GM12878 (cell line): ENCODE results near the gene PTPRD. TPM values are rescaled to one million over a fixed set of nuclear protein-coding genes. Genes with fewer than 3 reads are reported as not detected.

Experiments used
- IKZF2 ChIP-seq, 2 experiments: fragments of 450-650 bp; IDR thresholded peaks; 2 replicates each; pipeline ENCODE4 v1.6.1; 2017; ENCODE audit warnings: mild to moderate bottlenecking in 2 of 2, moderate library complexity in 2 of 2
- JUND ChIP-seq: IDR thresholded peaks from 2 replicates; pipeline ENCODE4 v1.6.1; 2012; ENCODE audit warnings: low read depth, mild to moderate bottlenecking, low read length, improper control_type of control experiment, moderate library complexity
- MTA2 ChIP-seq: fragments of 450-650 bp; IDR thresholded peaks from 2 replicates; pipeline ENCODE4 v1.6.1; 2016; ENCODE audit warnings: low read depth, mild to moderate bottlenecking, moderate library complexity
- RCOR1 ChIP-seq: conservative IDR thresholded peaks from 2 replicates; pipeline ENCODE4 v1.6.1; 2012; ENCODE audit warnings: low read depth, low read length, improper control_type of control experiment
- SPI1 ChIP-seq: IDR thresholded peaks from 2 replicates; pipeline ENCODE4 v1.6.1; 2011; ENCODE audit warnings: low read depth, mild to moderate bottlenecking, low read length, moderate library complexity, borderline replicate concordance; ENCODE audit not compliant: insufficient read depth
- polyA plus RNA-seq, 11 experiments: library from polyadenylated mRNA; depleted of rRNA in 4 of 11; unstranded in 6 of 11; stranded (reverse) in 5 of 11; fragments of >200 nt; fragmentation: Nextera tagmentation in 4 of 11; fragmentation: Illumina TruSeq in 1 of 11; extraction: Ambion mirVana in 4 of 11; extraction: Trizol in 1 of 11; gene quantifications; 1 replicate in 1 of 11; 2 replicates in 10 of 11; pipeline versions ENCODE4 v1.2.1 to v1.2.3, GENCODE V29; 2011 to 2016; ENCODE audit warnings: inconsistent platforms in 2 of 11, missing spikeins in 2 of 11, low read depth in 1 of 11
- total RNA-seq, 4 experiments: library from RNA; depleted of rRNA in 3 of 4; stranded (reverse); fragments of >200 nt in 3 of 4; fragmentation: Illumina TruSeq in 1 of 4; extraction: Trizol in 1 of 4; gene quantifications; 2 replicates each; pipeline versions ENCODE4 v1.2.1 to v1.2.3, GENCODE V29; 2013 to 2021
- TF ChIP-seq, protein P1 (sequence below): fragments of 450-650 bp; formaldehyde crosslinking; IDR thresholded peaks from 2 replicates; pipeline ENCODE4 v1.4.0; 2020; ENCODE audit warnings: mild to moderate bottlenecking, moderate library complexity
- TF ChIP-seq, protein P2 (sequence below): IDR thresholded peaks from 2 replicates; pipeline ENCODE4 v1.6.1; 2012; ENCODE audit warnings: low read depth, low read length, improper control_type of control experiment
- TF ChIP-seq, protein P3 (sequence below): IDR thresholded peaks from 2 replicates; pipeline ENCODE4 v1.6.1; 2012; ENCODE audit warnings: improper control_type of control experiment, low read depth, low read length; ENCODE audit not compliant: insufficient replicate concordance
- TF ChIP-seq, protein P4 (sequence below): fragments of 450-650 bp; IDR thresholded peaks from 2 replicates; pipeline ENCODE4 v1.6.1; 2016; ENCODE audit warnings: mild to moderate bottlenecking
- TF ChIP-seq, protein P5 (sequence below): IDR thresholded peaks from 2 replicates; pipeline ENCODE4 v1.6.1; 2011; ENCODE audit warnings: low read depth, mild to moderate bottlenecking, low read length, moderate library complexity, borderline replicate concordance; ENCODE audit errors: extremely low read depth

The PTPRD gene
- total and polyA plus RNA-seq, 10 of the 15 experiments (the other 5 are each of a cell fraction or from before 2014, with no cell fraction given), result under 0.01 to 0.05 (median 0.01) TPM; not detected in 7

DNA sequence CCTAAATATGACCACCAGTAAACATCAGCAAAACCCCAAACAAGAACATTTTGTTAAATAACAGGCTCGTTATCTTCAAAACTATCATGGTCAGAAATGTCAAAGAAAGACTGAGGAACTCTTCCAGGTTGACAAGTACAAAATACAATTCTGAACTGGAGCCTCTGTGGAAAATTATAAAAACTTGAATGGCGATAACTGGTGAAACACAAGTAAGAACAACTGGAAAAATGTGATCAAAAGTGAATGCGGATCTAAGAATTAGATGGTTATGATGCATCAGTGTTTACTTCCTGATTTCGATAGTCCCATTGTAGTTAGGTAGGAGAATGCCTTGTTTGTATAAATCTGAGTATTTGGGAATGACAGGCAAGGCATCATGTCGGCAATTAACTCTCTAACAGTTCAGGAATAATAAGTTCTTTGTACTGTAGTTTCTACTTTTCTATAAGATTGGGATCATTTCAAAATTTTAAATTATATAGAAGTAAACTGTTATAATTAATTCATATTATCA is 2073.1 kb downstream of the PTPRD start (continued):
- TF ChIP-seq, protein P1, sequence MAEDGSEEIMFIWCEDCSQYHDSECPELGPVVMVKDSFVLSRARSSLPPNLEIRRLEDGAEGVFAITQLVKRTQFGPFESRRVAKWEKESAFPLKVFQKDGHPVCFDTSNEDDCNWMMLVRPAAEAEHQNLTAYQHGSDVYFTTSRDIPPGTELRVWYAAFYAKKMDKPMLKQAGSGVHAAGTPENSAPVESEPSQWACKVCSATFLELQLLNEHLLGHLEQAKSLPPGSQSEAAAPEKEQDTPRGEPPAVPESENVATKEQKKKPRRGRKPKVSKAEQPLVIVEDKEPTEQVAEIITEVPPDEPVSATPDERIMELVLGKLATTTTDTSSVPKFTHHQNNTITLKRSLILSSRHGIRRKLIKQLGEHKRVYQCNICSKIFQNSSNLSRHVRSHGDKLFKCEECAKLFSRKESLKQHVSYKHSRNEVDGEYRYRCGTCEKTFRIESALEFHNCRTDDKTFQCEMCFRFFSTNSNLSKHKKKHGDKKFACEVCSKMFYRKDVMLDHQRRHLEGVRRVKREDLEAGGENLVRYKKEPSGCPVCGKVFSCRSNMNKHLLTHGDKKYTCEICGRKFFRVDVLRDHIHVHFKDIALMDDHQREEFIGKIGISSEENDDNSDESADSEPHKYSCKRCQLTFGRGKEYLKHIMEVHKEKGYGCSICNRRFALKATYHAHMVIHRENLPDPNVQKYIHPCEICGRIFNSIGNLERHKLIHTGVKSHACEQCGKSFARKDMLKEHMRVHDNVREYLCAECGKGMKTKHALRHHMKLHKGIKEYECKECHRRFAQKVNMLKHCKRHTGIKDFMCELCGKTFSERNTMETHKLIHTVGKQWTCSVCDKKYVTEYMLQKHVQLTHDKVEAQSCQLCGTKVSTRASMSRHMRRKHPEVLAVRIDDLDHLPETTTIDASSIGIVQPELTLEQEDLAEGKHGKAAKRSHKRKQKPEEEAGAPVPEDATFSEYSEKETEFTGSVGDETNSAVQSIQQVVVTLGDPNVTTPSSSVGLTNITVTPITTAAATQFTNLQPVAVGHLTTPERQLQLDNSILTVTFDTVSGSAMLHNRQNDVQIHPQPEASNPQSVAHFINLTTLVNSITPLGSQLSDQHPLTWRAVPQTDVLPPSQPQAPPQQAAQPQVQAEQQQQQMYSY (CRISPR knock-in tag), result no peak
- TF ChIP-seq SPI1 (no peak), IKZF2 (IDR thresholded peaks at IDR 0.05) (no peak), MTA2 (no peak), RCOR1 (no peak), JUND (no peak)
- TF ChIP-seq, protein P2, sequence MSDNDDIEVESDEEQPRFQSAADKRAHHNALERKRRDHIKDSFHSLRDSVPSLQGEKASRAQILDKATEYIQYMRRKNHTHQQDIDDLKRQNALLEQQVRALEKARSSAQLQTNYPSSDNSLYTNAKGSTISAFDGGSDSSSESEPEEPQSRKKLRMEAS, result no peak
- TF ChIP-seq, protein P3, sequence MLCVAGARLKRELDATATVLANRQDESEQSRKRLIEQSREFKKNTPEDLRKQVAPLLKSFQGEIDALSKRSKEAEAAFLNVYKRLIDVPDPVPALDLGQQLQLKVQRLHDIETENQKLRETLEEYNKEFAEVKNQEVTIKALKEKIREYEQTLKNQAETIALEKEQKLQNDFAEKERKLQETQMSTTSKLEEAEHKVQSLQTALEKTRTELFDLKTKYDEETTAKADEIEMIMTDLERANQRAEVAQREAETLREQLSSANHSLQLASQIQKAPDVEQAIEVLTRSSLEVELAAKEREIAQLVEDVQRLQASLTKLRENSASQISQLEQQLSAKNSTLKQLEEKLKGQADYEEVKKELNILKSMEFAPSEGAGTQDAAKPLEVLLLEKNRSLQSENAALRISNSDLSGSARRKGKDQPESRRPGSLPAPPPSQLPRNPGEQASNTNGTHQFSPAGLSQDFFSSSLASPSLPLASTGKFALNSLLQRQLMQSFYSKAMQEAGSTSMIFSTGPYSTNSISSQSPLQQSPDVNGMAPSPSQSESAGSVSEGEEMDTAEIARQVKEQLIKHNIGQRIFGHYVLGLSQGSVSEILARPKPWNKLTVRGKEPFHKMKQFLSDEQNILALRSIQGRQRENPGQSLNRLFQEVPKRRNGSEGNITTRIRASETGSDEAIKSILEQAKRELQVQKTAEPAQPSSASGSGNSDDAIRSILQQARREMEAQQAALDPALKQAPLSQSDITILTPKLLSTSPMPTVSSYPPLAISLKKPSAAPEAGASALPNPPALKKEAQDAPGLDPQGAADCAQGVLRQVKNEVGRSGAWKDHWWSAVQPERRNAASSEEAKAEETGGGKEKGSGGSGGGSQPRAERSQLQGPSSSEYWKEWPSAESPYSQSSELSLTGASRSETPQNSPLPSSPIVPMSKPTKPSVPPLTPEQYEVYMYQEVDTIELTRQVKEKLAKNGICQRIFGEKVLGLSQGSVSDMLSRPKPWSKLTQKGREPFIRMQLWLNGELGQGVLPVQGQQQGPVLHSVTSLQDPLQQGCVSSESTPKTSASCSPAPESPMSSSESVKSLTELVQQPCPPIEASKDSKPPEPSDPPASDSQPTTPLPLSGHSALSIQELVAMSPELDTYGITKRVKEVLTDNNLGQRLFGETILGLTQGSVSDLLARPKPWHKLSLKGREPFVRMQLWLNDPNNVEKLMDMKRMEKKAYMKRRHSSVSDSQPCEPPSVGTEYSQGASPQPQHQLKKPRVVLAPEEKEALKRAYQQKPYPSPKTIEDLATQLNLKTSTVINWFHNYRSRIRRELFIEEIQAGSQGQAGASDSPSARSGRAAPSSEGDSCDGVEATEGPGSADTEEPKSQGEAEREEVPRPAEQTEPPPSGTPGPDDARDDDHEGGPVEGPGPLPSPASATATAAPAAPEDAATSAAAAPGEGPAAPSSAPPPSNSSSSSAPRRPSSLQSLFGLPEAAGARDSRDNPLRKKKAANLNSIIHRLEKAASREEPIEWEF, result no peak
- TF ChIP-seq, protein P4, sequence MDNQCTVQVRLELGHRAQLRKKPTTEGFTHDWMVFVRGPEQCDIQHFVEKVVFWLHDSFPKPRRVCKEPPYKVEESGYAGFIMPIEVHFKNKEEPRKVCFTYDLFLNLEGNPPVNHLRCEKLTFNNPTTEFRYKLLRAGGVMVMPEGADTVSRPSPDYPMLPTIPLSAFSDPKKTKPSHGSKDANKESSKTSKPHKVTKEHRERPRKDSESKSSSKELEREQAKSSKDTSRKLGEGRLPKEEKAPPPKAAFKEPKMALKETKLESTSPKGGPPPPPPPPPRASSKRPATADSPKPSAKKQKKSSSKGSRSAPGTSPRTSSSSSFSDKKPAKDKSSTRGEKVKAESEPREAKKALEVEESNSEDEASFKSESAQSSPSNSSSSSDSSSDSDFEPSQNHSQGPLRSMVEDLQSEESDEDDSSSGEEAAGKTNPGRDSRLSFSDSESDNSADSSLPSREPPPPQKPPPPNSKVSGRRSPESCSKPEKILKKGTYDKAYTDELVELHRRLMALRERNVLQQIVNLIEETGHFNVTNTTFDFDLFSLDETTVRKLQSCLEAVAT, result no peak
- TF ChIP-seq, protein P5, sequence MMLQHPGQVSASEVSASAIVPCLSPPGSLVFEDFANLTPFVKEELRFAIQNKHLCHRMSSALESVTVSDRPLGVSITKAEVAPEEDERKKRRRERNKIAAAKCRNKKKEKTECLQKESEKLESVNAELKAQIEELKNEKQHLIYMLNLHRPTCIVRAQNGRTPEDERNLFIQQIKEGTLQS, result no peak
